ENCODE data around the gene RENBP. TPM values are rescaled to one million over a fixed set of nuclear protein-coding genes. Genes with fewer than 3 reads are reported as not detected.

RENBP gene
- total RNA-seq, 2 donors from 2014 or later, result 12.0 to 17.5 TPM

GRCh38 chrX:153992180-153992579 lies 47.7 kb upstream of the RENBP start:
- 96 to 100% methylated on average over 1 to 7 of the region's 8 CpGs for WGBS, 2 experiments (ENCODE audit: insufficient coverage in 1 of 2, insufficient read length in 1 of 2)
- no peak overlapping the region for H3K27ac Mint-ChIP-seq
- Histone ChIP-seq H3K9ac (ENCODE audit: extremely low read depth, low read length, poor library complexity, severe bottlenecking) (no peak overlapping the region), H3K4me1 (ENCODE audit: control insufficient read depth, insufficient read depth, low read length) (no peaks in the 10 kb centered on the region), H3K27ac (ENCODE audit: low read depth, low read length) (no peak overlapping the region), H3K27me3 (ENCODE audit: control insufficient read depth, insufficient read depth, low read length, poor library complexity, severe bottlenecking) (no peaks in the 10 kb centered on the region), H3K36me3 (ENCODE audit: control insufficient read depth, insufficient read depth, low read length) (no peaks in the 10 kb centered on the region), H3K9me3 (ENCODE audit: control insufficient read depth, low read length) (no peaks in the 10 kb centered on the region), H3K4me3 (ENCODE audit: low read length) (no peak overlapping the region)
- H3K4me3 Mint-ChIP-seq, result no peak overlapping the region
- no peak for DNase-seq
- TF ChIP-seq CTCF (conservative IDR thresholded peaks at IDR 0.05), result no peak
- H3K36me3 Mint-ChIP-seq (ENCODE audit: low read depth), result no peaks in the 10 kb centered on the region
- peaks cover 64% of the 10 kb centered on the region for H3K9me3 Mint-ChIP-seq
- H3K4me1 Mint-ChIP-seq, result no peaks in the 10 kb centered on the region
- H3K27me3 Mint-ChIP-seq (ENCODE audit: insufficient read depth), result no peaks in the 10 kb centered on the region

- WGBS, 2 experiments (ENCODE audit: insufficient coverage in 1 of 2, insufficient read length in 1 of 2), result 100% methylated on average over 2 of the region's 3 CpGs; no CpG with 5 or more reads in 1 of the 2 experiments
- no peaks in the 10 kb centered on the region for H3K4me1 Mint-ChIP-seq
- TF ChIP-seq CTCF (conservative IDR thresholded peaks at IDR 0.05), result no peak
- DNase-seq, result no peak
- Histone ChIP-seq H3K4me1 (ENCODE audit: control insufficient read depth, insufficient read depth, low read length) (no peaks in the 10 kb centered on the region), H3K36me3 (ENCODE audit: control insufficient read depth, insufficient read depth, low read length) (no peaks in the 10 kb centered on the region), H3K9ac (ENCODE audit: extremely low read depth, low read length, poor library complexity, severe bottlenecking) (no peak overlapping the region), H3K4me3 (ENCODE audit: low read length) (no peak overlapping the region), H3K27ac (ENCODE audit: low read depth, low read length) (no peak overlapping the region), H3K27me3 (ENCODE audit: control insufficient read depth, insufficient read depth, low read length, poor library complexity, severe bottlenecking) (no peaks in the 10 kb centered on the region), H3K9me3 (ENCODE audit: control insufficient read depth, low read length) (no peaks in the 10 kb centered on the region)
- peaks cover 62% of the 10 kb centered on the region for H3K9me3 Mint-ChIP-seq
- H3K27me3 Mint-ChIP-seq (ENCODE audit: insufficient read depth), result no peaks in the 10 kb centered on the region
- no peak overlapping the region for H3K27ac Mint-ChIP-seq
- no peak overlapping the region for H3K4me3 Mint-ChIP-seq
- H3K36me3 Mint-ChIP-seq (ENCODE audit: low read depth), result no peaks in the 10 kb centered on the region
Observed at GRCh38 chrX:153991013-153991580, 46.7 kb upstream of the RENBP start.

GRCh38 chrX:153989973-153990655 lies 45.7 kb upstream of the RENBP start:
- Mint-ChIP-seq H3K27me3 (ENCODE audit: insufficient read depth) (no peaks in the 10 kb centered on the region), H3K4me3 (no peak overlapping the region), H3K36me3 (ENCODE audit: low read depth) (no peaks in the 10 kb centered on the region), H3K9me3 (peaks cover 59% of the 10 kb centered on the region), H3K27ac (no peak overlapping the region), H3K4me1 (no peaks in the 10 kb centered on the region)
- Histone ChIP-seq H3K27me3 (ENCODE audit: control insufficient read depth, insufficient read depth, low read length, poor library complexity, severe bottlenecking) (no peaks in the 10 kb centered on the region), H3K27ac (ENCODE audit: low read depth, low read length) (no peak overlapping the region), H3K4me3 (ENCODE audit: low read length) (no peak overlapping the region), H3K4me1 (ENCODE audit: control insufficient read depth, insufficient read depth, low read length) (no peaks in the 10 kb centered on the region), H3K9ac (ENCODE audit: extremely low read depth, low read length, poor library complexity, severe bottlenecking) (no peak overlapping the region), H3K9me3 (ENCODE audit: control insufficient read depth, low read length) (no peaks in the 10 kb centered on the region), H3K36me3 (ENCODE audit: control insufficient read depth, insufficient read depth, low read length) (no peaks in the 10 kb centered on the region)
- no peak for TF ChIP-seq CTCF (conservative IDR thresholded peaks at IDR 0.05)
- WGBS, 2 experiments (ENCODE audit: insufficient coverage in 1 of 2, insufficient read length in 1 of 2), result 90 to 93% methylated on average over 9 to 14 of the region's 14 CpGs
- DNase-seq, result no peak
